Adrenal gland (tissue), 12 donors: ENCODE results near the gene IQGAP1. TPM values are rescaled to one million over a fixed set of nuclear protein-coding genes. Genes with fewer than 3 reads are reported as not detected.

ENCODE experiments used
- DNase-seq, 7 donors: peaks; one replicate each; pipeline ENCODE4 v3.0.0-alpha.2; 2019 to 2020
- H3K27ac ChIP-seq, 5 donors: fragments of 200-600 bp; sonication (generic) in 4 of 5; 1 replicate in 3 of 5; 2 replicates in 2 of 5; pipeline versions ENCODE4 v1.5.1 to v1.8.0; 2016 to 2020; ENCODE audit warnings: mild to moderate bottlenecking in 1 of 5
- H3K27me3 ChIP-seq: fragments of 200-600 bp; 2 replicates; pipeline ENCODE4 v1.8.0; 2021
- H3K36me3 ChIP-seq, 2 donors: fragments of 200-600 bp; replicated peaks in 1 of 2; 1 replicate in 1 of 2; 2 replicates in 1 of 2; pipeline versions ENCODE4 v1.5.1 to v1.8.0; 2018 to 2022
- H3K4me1 ChIP-seq, 2 donors: fragments of 200-600 bp; replicated peaks in 1 of 2; 1 replicate in 1 of 2; 2 replicates in 1 of 2; pipeline versions ENCODE4 v1.5.1 to v1.8.0; 2018 to 2021
- H3K4me3 ChIP-seq, 4 donors: fragments of 200-600 bp; sonication (generic) in 3 of 4; one replicate each; pipeline ENCODE4 v1.5.1; 2016 to 2018
- H3K9me3 ChIP-seq, 3 donors: fragments of 200-600 bp; sonication (generic) in 1 of 3; replicated peaks in 1 of 3; 1 replicate in 2 of 3; 2 replicates in 1 of 3; pipeline versions ENCODE4 v1.5.1 to v1.8.0; 2016 to 2021
- CTCF ChIP-seq, 6 experiments: fragments of 450-650 bp in 4 of 6; fragments of 200-600 bp in 2 of 6; sonication (generic) in 1 of 6; IDR thresholded peaks; 1 replicate in 5 of 6; 2 replicates in 1 of 6; pipeline versions ENCODE4 v1.5.1 to v1.8.0; 2016 to 2021; ENCODE audit warnings: antibody characterized with exemption in 6 of 6, mild to moderate bottlenecking in 2 of 6, moderate library complexity in 1 of 6
- POLR2A ChIP-seq, 2 donors: fragments of 450-650 bp; IDR thresholded peaks; one replicate each; pipeline ENCODE4 v1.6.1; 2017; ENCODE audit warnings: antibody characterized with exemption in 2 of 2, mild to moderate bottlenecking in 2 of 2, moderate library complexity in 1 of 2
- WGBS, 4 donors: extraction: QIAGEN DNeasy Blood & Tissue Kit in 2 of 4; methylation state at CpG; one replicate each; pipeline versions ENCODE4 v1.1.5 to v1.1.7; 2013 to 2017; 5-methylcytosine and 5-hydroxymethylcytosine counted together
- intact Hi-C, 2 donors: fragments of 100-400 bp; cut with DNase I; formaldehyde crosslinking; loops; one replicate each; pipeline versions ENCODE4 v1.14.1 to v1.15.0; 2022 to 2023
- polyA plus RNA-seq, 3 donors: library from polyadenylated mRNA; stranded (reverse); fragments of 200-250 nt in 2 of 3; fragments of 350-450 nt in 1 of 3; fragmentation: Illumina TruSeq in 1 of 3; extraction: RNeasy Lipid Tissue Mini Kit (QIAGEN cat#74804) in 1 of 3; gene quantifications; one replicate each; pipeline ENCODE4 v1.2.3, GENCODE V29; 2013 to 2014
- total RNA-seq, 9 donors: library from RNA; depleted of rRNA in 4 of 9; stranded (reverse); fragments of >200 nt in 4 of 9; fragments of 120-200 nt in 1 of 9; fragmentation: NEBNext Ultra II Directional in 1 of 9; extraction: Animal tissue kit (Norgen Biotek cat#: 25700) in 1 of 9; gene quantifications; one replicate each; pipeline versions ENCODE4 v1.1.0 to v1.2.4, GENCODE V29; 2013 to 2023
- donor health status: healthy with polysubstance abuse.
- donor health status: Bipolar disorder and iron deficiency.
- donor health status: DM: yes; HTN: yes; CAD: no.
- donor health status: DM: no; HTN: no; CAD: no.
- donor health status: DM: no; HTN: no; CAD: no.
- donor health status: DM: yes; HTN: yes; CAD: no.

Gene IQGAP1
- total and polyA plus RNA-seq, 12 donors: 34.3 to 261 (median 150) TPM

GRCh38 chr15:90400005-90400758 is 12.1 kb downstream of the IQGAP1 start:
- H3K36me3 ChIP-seq: no peaks in the 10 kb centered on the region
- intact Hi-C loops: no loop called here
- 57 to 61% (median 59%) methylated on average over 7 of the region's 7 CpGs for WGBS, 4 donors
- peaks cover 38 to 77% of the 10 kb centered on the region in 2 donors for H3K4me1 ChIP-seq
- H3K4me3 ChIP-seq: peak overlapping the region in 1 of 4 donors; percentile 33
- TF ChIP-seq CTCF (IDR thresholded peaks at IDR 0.05) (no peak), POLR2A (IDR thresholded peaks at IDR 0.05) (no peak)
- peak overlapping the region; percentile 70 to 92 (median 78) for H3K27ac ChIP-seq
- no peak for DNase-seq
- H3K9me3 ChIP-seq: no peaks in the 10 kb centered on the region
- H3K27me3 ChIP-seq: no peaks in the 10 kb centered on the region

DNA sequence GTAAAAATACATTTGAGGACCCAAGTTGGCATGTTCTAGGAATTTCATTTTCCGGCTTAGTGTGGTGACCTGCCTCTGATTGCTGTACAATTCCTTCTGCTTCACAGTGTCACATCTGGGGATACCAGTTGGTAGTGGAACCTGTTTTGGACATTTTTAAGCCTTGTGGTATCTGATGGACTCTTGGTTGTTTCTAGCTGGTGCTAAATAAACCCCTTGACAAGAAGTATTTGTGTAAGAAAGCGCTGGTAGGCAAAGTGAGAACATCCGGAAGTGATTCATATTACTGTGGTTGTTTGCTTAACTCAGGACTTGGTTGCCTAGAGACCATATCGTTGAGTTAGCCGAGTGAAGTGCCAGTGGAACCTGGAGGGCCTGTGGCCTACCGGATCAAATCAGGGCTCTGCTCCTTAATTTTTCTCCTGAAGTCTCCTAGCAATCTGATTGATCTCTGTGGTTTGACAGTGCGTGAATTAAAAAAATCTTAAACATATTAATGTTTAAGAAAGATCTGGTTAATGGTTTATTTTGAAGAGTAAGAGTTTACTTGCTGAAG is 12.8 kb downstream of the IQGAP1 start:
- H3K36me3 ChIP-seq: no peaks in the 10 kb centered on the region
- DNase-seq: peak; percentile 68 to 85 (median 80)
- peak overlapping the region; percentile 70 to 92 (median 78) for H3K27ac ChIP-seq
- 7 to 11% (median 9%) methylated on average over 7 of the region's 7 CpGs for WGBS, 4 donors
- peaks cover 38 to 78% of the 10 kb centered on the region in 2 donors for H3K4me1 ChIP-seq
- intact Hi-C loops: no loop called here
- H3K27me3 ChIP-seq: no peaks in the 10 kb centered on the region
- H3K4me3 ChIP-seq: peak overlapping the region in 1 of 4 donors; percentile 33
- TF ChIP-seq CTCF (IDR thresholded peaks at IDR 0.05) (no peak), POLR2A (IDR thresholded peaks at IDR 0.05) (peak in 1 of 2 donors; percentile 48)
- no peaks in the 10 kb centered on the region for H3K9me3 ChIP-seq

- WGBS, 4 donors: 2 to 27% (median 6%) methylated on average over 1 of the region's 1 CpG
- Histone ChIP-seq H3K9me3 (no peaks in the 10 kb centered on the region), H3K36me3 (no peaks in the 10 kb centered on the region), H3K27me3 (no peaks in the 10 kb centered on the region), H3K4me3 (peak overlapping the region in 1 of 4 donors; percentile 33), H3K27ac (peak overlapping the region; percentile 70 to 92 (median 78)), H3K4me1 (peaks cover 38 to 78% of the 10 kb centered on the region in 2 donors)
- intact Hi-C loops: no loop called here
- DNase-seq: no peak
- TF ChIP-seq CTCF (IDR thresholded peaks at IDR 0.05): no peak
- no peak for TF ChIP-seq POLR2A (IDR thresholded peaks at IDR 0.05)
Measured at GRCh38 chr15:90401495-90401894, 13.5 kb downstream of the IQGAP1 start.

DNA sequence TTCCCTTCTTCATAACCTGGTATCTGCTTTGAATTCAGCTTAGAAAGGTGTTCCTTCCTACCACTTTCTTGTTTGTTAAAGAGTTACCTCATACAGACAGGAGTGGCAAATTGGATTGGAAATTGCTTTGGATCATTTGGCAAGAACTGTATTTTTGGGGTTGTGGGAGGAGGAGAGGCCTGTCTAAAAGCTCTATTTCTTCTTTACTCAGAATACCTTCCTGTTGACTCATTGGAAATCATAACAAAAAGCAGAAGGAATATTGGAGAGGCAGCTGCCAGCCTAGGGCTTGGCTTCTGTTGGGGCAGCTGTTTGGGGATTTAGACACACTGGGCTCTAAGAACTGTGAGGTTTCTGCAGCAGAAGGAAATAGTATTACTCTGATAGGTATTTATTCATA is 14.2 kb downstream of the IQGAP1 start:
- Histone ChIP-seq H3K27ac (peak overlapping the region; percentile 70 to 92 (median 78)), H3K9me3 (no peaks in the 10 kb centered on the region), H3K4me1 (peaks cover 38 to 82% of the 10 kb centered on the region in 2 donors), H3K27me3 (no peaks in the 10 kb centered on the region), H3K4me3 (no peak overlapping the region), H3K36me3 (no peaks in the 10 kb centered on the region)
- DNase-seq: peak in 6 of 7 donors; percentile 55 to 82 (median 67)
- no peak for TF ChIP-seq CTCF (IDR thresholded peaks at IDR 0.05)
- peak in 1 of 2 donors; percentile 47 for TF ChIP-seq POLR2A (IDR thresholded peaks at IDR 0.05)
- intact Hi-C loops: no loop called here
